IMR-90 (cell line): ENCODE data around the gene TRMT13. TPM values are rescaled to one million over a fixed set of nuclear protein-coding genes. Genes with fewer than 3 reads are reported as not detected.

Source experiments
- ATAC-seq: fragments of 200-7000 bp; cut with Tn5 transposase; 2 replicates; pipeline ENCODE4 v1.9.1; 2020; ENCODE audit warnings: low read depth, mild to moderate bottlenecking, moderate library complexity
- BruUV-seq: library from RNA; stranded (reverse); fragments of 400-500 nt; replicated peaks from 2 replicates; lab custom pipeline; 2021; lab: Mats Ljungman, UMichigan
- CTCF ChIA-PET: fragments of 300-600 bp; formaldehyde crosslinking; extraction: SDS; loops from one replicate; lab custom pipeline; 2021; ENCODE audit warnings: antibody characterized with exemption; lab: Yijun Ruan, JAX
- POLR2A ChIA-PET: fragments of 300-600 bp; sonication (Branson Sonifier 250); formaldehyde crosslinking; loops from one replicate; lab custom pipeline; 2022; ENCODE audit warnings: antibody characterized with exemption; ENCODE audit not compliant: unreplicated experiment; lab: Charles Lee
- DNase-seq: peaks from one replicate; pipeline ENCODE4 v3.0.0; 2013
- H2AFZ ChIP-seq: replicated peaks from 2 replicates; pipeline ENCODE3; 2013; ENCODE audit warnings: low read length, mild to moderate bottlenecking; ENCODE audit not compliant: poor library complexity
- H2AK5ac ChIP-seq: 2 replicates; pipeline ENCODE4 v1.6.1; 2013; ENCODE audit warnings: low read depth, low read length, inconsistent platforms
- H2AK9ac ChIP-seq: replicated peaks from 2 replicates; pipeline ENCODE3; 2013; ENCODE audit warnings: mild to moderate bottlenecking, low read depth, low read length, moderate library complexity; ENCODE audit not compliant: poor library complexity
- H2BK120ac ChIP-seq: 2 replicates; pipeline ENCODE4 v1.6.1; 2013; ENCODE audit warnings: low read depth, low read length, inconsistent platforms
- H2BK15ac ChIP-seq: 3 replicates; pipeline ENCODE4 v1.6.1; 2013; ENCODE audit warnings: low read depth, low read length, inconsistent platforms
- H2BK20ac ChIP-seq: 2 replicates; pipeline ENCODE4 v1.6.1; 2013; ENCODE audit warnings: low read depth, mild to moderate bottlenecking, inconsistent platforms, low read length, moderate library complexity
- H2BK5ac ChIP-seq: 2 replicates; pipeline ENCODE4 v1.6.1; 2013; ENCODE audit warnings: mild to moderate bottlenecking, low read depth, low read length, inconsistent platforms; ENCODE audit not compliant: poor library complexity, severe bottlenecking
- H3K14ac ChIP-seq: replicated peaks from 2 replicates; pipeline ENCODE4 v1.6.1; 2013; ENCODE audit warnings: low read depth, low read length, inconsistent platforms
- H3K18ac ChIP-seq: 2 replicates; pipeline ENCODE4 v1.6.1; 2013; ENCODE audit warnings: low read depth, low read length, control low read depth
- H3K23ac ChIP-seq: 2 replicates; pipeline ENCODE4 v1.6.1; 2013; ENCODE audit warnings: low read depth, low read length, inconsistent platforms
- H3K27ac ChIP-seq: 2 replicates; pipeline ENCODE4 v1.5.1; 2013; ENCODE audit warnings: mild to moderate bottlenecking, control low read depth, low read length; ENCODE audit not compliant: insufficient read depth
- H3K27me3 ChIP-seq: 2 replicates; pipeline ENCODE4 v1.6.1; 2013; ENCODE audit warnings: low read length; ENCODE audit not compliant: control insufficient read depth, insufficient read depth
- H3K36me3 ChIP-seq: 2 replicates; pipeline ENCODE4 v1.6.1; 2013; ENCODE audit warnings: low read length, mixed read lengths; ENCODE audit not compliant: control insufficient read depth, insufficient read depth
- H3K4ac ChIP-seq: 2 replicates; pipeline ENCODE4 v1.6.1; 2013; ENCODE audit warnings: low read depth, low read length, inconsistent platforms
- H3K4me1 ChIP-seq: 2 replicates; pipeline ENCODE4 v1.6.1; 2013; ENCODE audit warnings: low read length, mixed read lengths; ENCODE audit not compliant: control insufficient read depth, insufficient read depth
- H3K4me2 ChIP-seq: 2 replicates; pipeline ENCODE4 v1.6.1; 2013; ENCODE audit warnings: low read depth, mild to moderate bottlenecking, control low read depth, low read length, moderate library complexity
- H3K4me3 ChIP-seq: 2 replicates; pipeline ENCODE4 v1.5.1; 2013; ENCODE audit warnings: low read depth, mild to moderate bottlenecking, control low read depth, low read length, moderate library complexity; ENCODE audit not compliant: insufficient read depth
- H3K56ac ChIP-seq: 2 replicates; pipeline ENCODE4 v1.6.1; 2013; ENCODE audit warnings: low read length, inconsistent platforms; ENCODE audit not compliant: insufficient read depth; ENCODE audit errors: extremely low read depth
- H3K79me1 ChIP-seq, 2 experiments: 2 replicates each; pipeline ENCODE4 v1.6.1; 2013; ENCODE audit warnings: low read length in 2 of 2, inconsistent platforms in 1 of 2, low read depth in 1 of 2
- H3K9ac ChIP-seq: 2 replicates; pipeline ENCODE4 v1.6.1; 2013; ENCODE audit warnings: low read depth, low read length, control low read depth
- H3K9me1 ChIP-seq: 2 replicates; pipeline ENCODE4 v1.6.1; 2013; ENCODE audit warnings: low read length, inconsistent platforms; ENCODE audit not compliant: insufficient read depth
- H3K9me3 ChIP-seq: 2 replicates; pipeline ENCODE4 v1.6.1; 2013; ENCODE audit warnings: low read length; ENCODE audit not compliant: control insufficient read depth, insufficient read depth
- H4K20me1 ChIP-seq: 2 replicates; pipeline ENCODE4 v1.6.1; 2013; ENCODE audit warnings: low read length, inconsistent platforms; ENCODE audit not compliant: insufficient read depth
- H4K5ac ChIP-seq: 2 replicates; pipeline ENCODE4 v1.6.1; 2013; ENCODE audit warnings: mild to moderate bottlenecking, low read depth, low read length, control low read depth
- H4K8ac ChIP-seq, 2 experiments: 2 replicates each; pipeline ENCODE4 v1.6.1; 2013; ENCODE audit warnings: low read depth in 2 of 2, low read length in 2 of 2, control low read depth in 1 of 2, inconsistent platforms in 1 of 2
- H4K91ac ChIP-seq: 2 replicates; pipeline ENCODE4 v1.6.1; 2013; ENCODE audit warnings: low read depth, low read length, inconsistent platforms; ENCODE audit not compliant: insufficient read depth
- BHLHE40 ChIP-seq: fragments of 150-350 bp; IDR thresholded peaks from 2 replicates; pipeline ENCODE4 v1.6.1; 2016; ENCODE audit warnings: mild to moderate bottlenecking, low read depth, low read length
- CEBPB ChIP-seq: IDR thresholded peaks from 2 replicates; pipeline ENCODE4 v1.6.1; 2012; ENCODE audit warnings: low read depth, low read length, improper control_type of control experiment
- CHD1 ChIP-seq: IDR thresholded peaks from 2 replicates; pipeline ENCODE4 v1.6.1; 2012; ENCODE audit warnings: low read depth, low read length, improper control_type of control experiment
- CTCF ChIP-seq: conservative IDR thresholded peaks from 2 replicates; pipeline ENCODE4 v1.5.1; 2012; ENCODE audit warnings: mild to moderate bottlenecking, low read depth, low read length, improper control_type of control experiment
- FOS ChIP-seq: fragments of 150-350 bp; IDR thresholded peaks from 2 replicates; pipeline ENCODE4 v1.6.1; 2016; ENCODE audit warnings: low read depth, low read length
- MAFK ChIP-seq: IDR thresholded peaks from 2 replicates; pipeline ENCODE4 v1.6.1; 2012; ENCODE audit warnings: low read depth, low read length, improper control_type of control experiment
- MAZ ChIP-seq: IDR thresholded peaks from 2 replicates; pipeline ENCODE4 v1.6.1; 2012; ENCODE audit warnings: low read depth, mild to moderate bottlenecking, low read length, improper control_type of control experiment, moderate library complexity, borderline replicate concordance
- MXI1 ChIP-seq: IDR thresholded peaks from 2 replicates; pipeline ENCODE4 v1.6.1; 2012; ENCODE audit warnings: low read depth, mild to moderate bottlenecking, low read length, moderate library complexity, borderline replicate concordance
- NFE2L2 ChIP-seq: fragments of 150-350 bp; IDR thresholded peaks from 2 replicates; pipeline ENCODE4 v1.6.1; 2016; ENCODE audit warnings: low read depth, mild to moderate bottlenecking, low read length
- POLR2A ChIP-seq: IDR thresholded peaks from 2 replicates; pipeline ENCODE4 v1.6.1; 2012; ENCODE audit warnings: mild to moderate bottlenecking, low read depth, low read length
- RAD21 ChIP-seq: IDR thresholded peaks from 2 replicates; pipeline ENCODE4 v1.6.1; 2012; ENCODE audit warnings: low read length, improper control_type of control experiment
- RCOR1 ChIP-seq: IDR thresholded peaks from 2 replicates; pipeline ENCODE4 v1.6.1; 2012; ENCODE audit warnings: mild to moderate bottlenecking, low read length, improper control_type of control experiment; ENCODE audit not compliant: insufficient replicate concordance
- RFX5 ChIP-seq: IDR thresholded peaks from 2 replicates; pipeline ENCODE4 v1.8.0; 2012; ENCODE audit warnings: low read depth, mild to moderate bottlenecking, low read length, moderate library complexity
- SMC3 ChIP-seq: fragments of 150-350 bp; IDR thresholded peaks from 2 replicates; pipeline ENCODE4 v1.6.1; 2016; ENCODE audit warnings: low read depth, mild to moderate bottlenecking, antibody characterized with exemption, low read length, moderate library complexity
- USF2 ChIP-seq: fragments of 150-350 bp; IDR thresholded peaks from 2 replicates; pipeline ENCODE4 v1.6.1; 2017; ENCODE audit warnings: mild to moderate bottlenecking, antibody characterized with exemption, low read length, low read depth
- WGBS, 2 experiments: methylation state at CpG; one replicate each; pipeline versions ENCODE4 v1.1.5 to v1.1.7; 2013; ENCODE audit warnings: missing lambda C conversion rate in 2 of 2; ENCODE audit not compliant: insufficient read length in 1 of 2; ENCODE audit errors: extremely low coverage in 2 of 2; 5-methylcytosine and 5-hydroxymethylcytosine counted together
- dilution Hi-C: fragments of 300-500 bp; cut with HindIII; formaldehyde crosslinking; loops from one replicate; pipeline ENCODE4 v1.14.3; 2018; ENCODE audit warnings: low sequenced_read_pairs; ENCODE audit not compliant: unreplicated experiment
- in situ Hi-C: fragments of 300-500 bp; cut with MboI; formaldehyde crosslinking; loops from 3 replicates; pipeline ENCODE4 v1.14.3; 2019; ENCODE audit warnings: low sequenced_read_pairs, inconsistent platforms, mixed read lengths
- intact Hi-C: fragments of 100-400 bp; cut with micrococcal nuclease; formaldehyde crosslinking; loops from 2 replicates; pipeline ENCODE4 v1.10.0; 2022
- polyA plus RNA-seq, 3 experiments: library from polyadenylated mRNA; depleted of rRNA; stranded (reverse); fragments of >200 nt; gene quantifications; 2 replicates each; pipeline ENCODE4 v1.2.3, GENCODE V29; 2012; ENCODE audit warnings: low replicate concordance in 1 of 3
- total RNA-seq: library from RNA; depleted of rRNA; stranded (reverse); fragments of >200 nt; gene quantifications from 2 replicates; pipeline ENCODE4 v1.2.3, GENCODE V29; 2012
- TF ChIP-seq, protein P1 (sequence below): fragments of 150-350 bp; IDR thresholded peaks from 2 replicates; pipeline ENCODE4 v1.6.1; 2016; ENCODE audit warnings: low read depth, mild to moderate bottlenecking, low read length, moderate library complexity, borderline replicate concordance

Gene TRMT13
- total and polyA plus RNA-seq, 2 of the 4 experiments (the other 2 are of a cell fraction), result 5.2 to 7.7 TPM

DNA sequence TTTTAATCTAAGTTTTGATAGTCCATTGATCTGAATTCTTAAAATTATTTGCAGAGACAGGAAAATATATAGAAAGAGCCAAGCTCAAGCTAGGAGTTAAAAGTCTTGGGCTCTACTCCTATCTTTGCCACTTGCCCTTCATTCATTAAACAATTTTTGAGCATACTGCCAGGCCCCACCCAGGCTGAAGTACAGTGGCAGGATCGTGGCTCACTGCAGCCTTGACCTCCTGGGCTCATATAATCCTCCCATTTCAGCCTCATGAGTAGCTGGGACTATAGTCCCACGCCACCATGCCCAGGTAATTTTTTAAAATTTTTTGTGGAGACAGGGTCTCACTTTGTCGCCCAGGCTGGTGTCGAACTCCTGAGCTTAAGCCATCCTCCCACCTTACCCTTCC, 8.2 kb downstream of the TRMT13 start:
- BruUV-seq, result no TSS peak
- Histone ChIP-seq H4K20me1 (no peaks in the 10 kb centered on the region), H3K9me3 (no peaks in the 10 kb centered on the region), H3K4me3 (no peak overlapping the region), H3K4me2 (no peak overlapping the region), H3K79me1 (0 out of 4 replicates have a peak, but pooled peaks cover 0 to 5% of the 10 kb centered on the region in 2 experiments), H2AK9ac (no peak overlapping the region), H4K8ac (no peak overlapping the region), H3K9ac (no peak overlapping the region), H3K4ac (no peak overlapping the region), H2BK5ac (no peak overlapping the region), H2BK15ac (no peak overlapping the region), H4K91ac (no peak overlapping the region), H3K56ac (no peak overlapping the region), H4K5ac (no peak overlapping the region), H3K36me3 (peaks cover 26% of the 10 kb centered on the region), H2AFZ (no peak overlapping the region), H2BK20ac (no peak overlapping the region), H3K23ac (no peak overlapping the region), H3K27ac (no peak overlapping the region), H3K27me3 (no peaks in the 10 kb centered on the region), H3K14ac (no peak overlapping the region), H3K18ac (no peak overlapping the region), H2AK5ac (no peak overlapping the region), H2BK120ac (no peak overlapping the region), H3K9me1 (0 out of 2 replicates have a peak, but pooled peaks cover 2% of the 10 kb centered on the region), H3K4me1 (no peaks in the 10 kb centered on the region)
- intact Hi-C loops, result loop anchor here (5.0 to 10.0 kb wide), 2 partner anchors 94 to 131 kb away; no protein-coding TSS in a partner anchor
- ATAC-seq, result no peak
- TF ChIP-seq FOS, result no peak
- TF ChIP-seq MAFK, result no peak
- no peak for TF ChIP-seq CEBPB
- no peak for TF ChIP-seq NFE2L2
- no peak for TF ChIP-seq MAZ
- no peak for TF ChIP-seq CHD1
- no peak for TF ChIP-seq BHLHE40
- no peak for TF ChIP-seq SMC3
- TF ChIP-seq RCOR1, result no peak
- TF ChIP-seq MXI1, result no peak
- no peak for TF ChIP-seq USF2
- TF ChIP-seq CTCF, result no peak
- TF ChIP-seq RAD21, result no peak
- TF ChIP-seq, protein P1, sequence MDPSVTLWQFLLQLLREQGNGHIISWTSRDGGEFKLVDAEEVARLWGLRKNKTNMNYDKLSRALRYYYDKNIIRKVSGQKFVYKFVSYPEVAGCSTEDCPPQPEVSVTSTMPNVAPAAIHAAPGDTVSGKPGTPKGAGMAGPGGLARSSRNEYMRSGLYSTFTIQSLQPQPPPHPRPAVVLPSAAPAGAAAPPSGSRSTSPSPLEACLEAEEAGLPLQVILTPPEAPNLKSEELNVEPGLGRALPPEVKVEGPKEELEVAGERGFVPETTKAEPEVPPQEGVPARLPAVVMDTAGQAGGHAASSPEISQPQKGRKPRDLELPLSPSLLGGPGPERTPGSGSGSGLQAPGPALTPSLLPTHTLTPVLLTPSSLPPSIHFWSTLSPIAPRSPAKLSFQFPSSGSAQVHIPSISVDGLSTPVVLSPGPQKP, result no peak
- TF ChIP-seq RFX5, result no peak
- no peak for TF ChIP-seq POLR2A
- dilution Hi-C loops, result no loop called here
- DNase-seq, result no peak
- WGBS, 2 experiments, result no CpG with 5 or more reads among the region's 4 CpGs
- in situ Hi-C loops, result no loop called here
- ChIA-PET POLR2A (no interaction called here), CTCF (no interaction called here)
